ENCODE results near the gene CNNM1.

DNA sequence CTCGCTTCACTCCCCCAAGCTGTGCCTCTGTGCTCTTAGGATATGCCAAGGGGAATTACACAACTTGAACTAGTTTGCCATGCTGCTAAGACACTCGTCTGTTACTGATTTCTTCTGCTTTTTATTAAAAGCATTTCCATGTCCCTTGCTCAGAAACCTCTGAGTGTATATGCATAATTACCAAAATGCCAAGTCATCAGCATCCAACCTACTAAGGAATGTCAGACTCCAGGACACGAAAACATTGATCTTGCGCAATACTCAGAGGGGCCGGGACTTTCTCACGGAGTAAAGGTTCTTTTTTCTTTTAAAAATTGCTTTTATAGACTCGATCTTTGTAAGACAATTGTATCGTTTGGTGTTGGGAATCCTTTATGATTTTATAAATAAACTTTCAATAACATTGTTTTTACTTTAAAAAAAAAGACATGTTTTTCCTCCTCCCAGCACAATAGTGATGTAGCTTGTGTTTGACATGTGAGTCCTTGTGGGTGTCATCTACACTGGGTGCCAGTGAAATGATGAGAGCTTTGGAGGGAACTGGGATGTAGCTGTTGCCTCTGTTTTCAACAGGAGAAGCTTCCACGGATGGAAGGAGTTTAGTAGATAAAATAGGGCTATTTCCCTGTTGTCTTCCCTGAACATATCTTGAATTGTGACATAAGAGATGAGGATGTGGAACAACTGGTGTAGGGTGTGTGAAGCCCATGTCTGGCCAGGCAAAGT, 43.6 kb downstream of the CNNM1 start:
- no peak for TF ChIP-seq POLR2A (IDR thresholded peaks at IDR 0.05; ENCODE audit: low read depth, low read length)
- no peak for TF ChIP-seq TAF1 (IDR thresholded peaks at IDR 0.05; ENCODE audit: low read depth, low read length)
